Fibroblast of lung (primary cell): ENCODE measurements around the gene SNX15.

Source experiments
- CTCF ChIP-seq, 2 donors: IDR thresholded peaks in 1 of 2; conservative IDR thresholded peaks in 1 of 2; 1 replicate in 1 of 2; 2 replicates in 1 of 2; pipeline ENCODE4 v1.5.1; 2011 to 2012; ENCODE audit warnings: low read length in 2 of 2, control low read depth in 1 of 2, inconsistent platforms in 1 of 2, low read depth in 1 of 2, mild to moderate bottlenecking in 1 of 2
- EZH2 ChIP-seq: IDR thresholded peaks from 2 replicates; pipeline ENCODE4 v1.5.1; 2012; ENCODE audit warnings: low read length, control low read depth, mild to moderate bottlenecking; ENCODE audit errors: missing control alignments

GRCh38 chr11:65053827-65054508 is 26.7 kb downstream of the SNX15 start:
- TF ChIP-seq CTCF (conservative IDR thresholded peaks at IDR 0.05 in 1 of 2, IDR thresholded peaks at IDR 0.05 in 1 of 2; ENCODE audit: low read depth in 1 of 2, low read length in 2 of 2) (no peak), EZH2 (no peak)
